Stromal cell of bone marrow (primary cell): ENCODE results near the gene PLCB2.

ENCODE experiments used
- DNase-seq: peaks from one replicate; pipeline ENCODE4 v3.0.0-alpha.2; 2012; ENCODE audit warnings: low read depth

The PLCB2 gene

GRCh38 chr15:40303576-40303975 lies 4.2 kb downstream of the PLCB2 start:
- no peak for DNase-seq

GRCh38 chr15:40302981-40303380 lies 4.8 kb downstream of the PLCB2 start:
- DNase-seq = no peak

- no peak for DNase-seq
Measured at GRCh38 chr15:40302288-40302886, 5.3 kb downstream of the PLCB2 start.

GRCh38 chr15:40301467-40302179 lies 6.1 kb downstream of the PLCB2 start:
- no peak for DNase-seq

- DNase-seq = no peak
Measured at GRCh38 chr15:40300771-40301170, 7.0 kb downstream of the PLCB2 start.

- DNase-seq = no peak
Measured at GRCh38 chr15:40300367-40300766, 7.4 kb downstream of the PLCB2 start.

- DNase-seq = no peak
Measured at GRCh38 chr15:40298216-40298935, 9.4 kb downstream of the PLCB2 start.

GRCh38 chr15:40297356-40297755 lies 10.4 kb downstream of the PLCB2 start:
- DNase-seq = no peak

GRCh38 chr15:40296561-40297230 lies 11.0 kb downstream of the PLCB2 start:
- DNase-seq = no peak

- no peak for DNase-seq
Measured at GRCh38 chr15:40295877-40296560, 11.7 kb downstream of the PLCB2 start.

GRCh38 chr15:40295297-40295696 lies 12.4 kb downstream of the PLCB2 start:
- no peak for DNase-seq

- DNase-seq = no peak
Measured at GRCh38 chr15:40293905-40294895, 13.5 kb downstream of the PLCB2 start.

- DNase-seq = no peak
Measured at GRCh38 chr15:40293006-40293405, 14.7 kb downstream of the PLCB2 start.

GRCh38 chr15:40292246-40292645 lies 15.5 kb downstream of the PLCB2 start:
- DNase-seq = no peak

GRCh38 chr15:40290918-40291574 lies 16.7 kb downstream of the PLCB2 start:
- peak; percentile 29 for DNase-seq

- no peak for DNase-seq
Measured at GRCh38 chr15:40290545-40290917, 17.2 kb downstream of the PLCB2 start.

GRCh38 chr15:40289140-40289775 lies 18.5 kb downstream of the PLCB2 start:
- DNase-seq = no peak

- no peak for DNase-seq
Measured at GRCh38 chr15:40287968-40288367, 19.8 kb downstream of the PLCB2 start.

GRCh38 chr15:40287505-40287904 lies 20.2 kb downstream of the PLCB2 start:
- DNase-seq = no peak

- DNase-seq = no peak
Measured at GRCh38 chr15:40286794-40287193, 20.9 kb downstream of the PLCB2 start.
